Pons (tissue), 1 donor: ENCODE measurements around the gene HDLBP.

Experiments
- DNase-seq: peaks from one replicate; pipeline ENCODE4 v3.0.0-alpha.2; 2016; ENCODE audit warnings: low spot score

The HDLBP gene

DNA sequence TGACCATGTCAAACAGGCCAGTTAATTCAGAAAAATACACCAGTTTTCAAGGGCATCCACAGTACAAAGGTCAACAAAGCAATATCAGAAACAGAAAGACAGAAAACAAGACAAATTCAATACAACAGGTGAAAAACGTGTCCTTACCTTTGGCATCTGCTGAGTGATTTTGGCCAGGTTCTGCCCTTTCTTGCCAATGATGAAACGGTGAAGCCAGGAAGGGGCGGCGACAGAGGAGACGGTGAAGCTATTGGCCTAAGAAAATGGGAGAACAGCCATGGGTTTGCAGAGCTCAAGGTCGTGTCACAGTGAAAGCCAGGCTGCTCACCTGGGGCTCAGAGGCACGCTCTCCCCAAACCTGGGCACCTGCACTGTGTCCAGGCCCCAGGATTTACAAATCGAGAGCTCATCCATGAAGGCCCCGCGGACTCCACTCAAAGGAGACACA, 60.5 kb downstream of the HDLBP start:
- no peak for DNase-seq

DNA sequence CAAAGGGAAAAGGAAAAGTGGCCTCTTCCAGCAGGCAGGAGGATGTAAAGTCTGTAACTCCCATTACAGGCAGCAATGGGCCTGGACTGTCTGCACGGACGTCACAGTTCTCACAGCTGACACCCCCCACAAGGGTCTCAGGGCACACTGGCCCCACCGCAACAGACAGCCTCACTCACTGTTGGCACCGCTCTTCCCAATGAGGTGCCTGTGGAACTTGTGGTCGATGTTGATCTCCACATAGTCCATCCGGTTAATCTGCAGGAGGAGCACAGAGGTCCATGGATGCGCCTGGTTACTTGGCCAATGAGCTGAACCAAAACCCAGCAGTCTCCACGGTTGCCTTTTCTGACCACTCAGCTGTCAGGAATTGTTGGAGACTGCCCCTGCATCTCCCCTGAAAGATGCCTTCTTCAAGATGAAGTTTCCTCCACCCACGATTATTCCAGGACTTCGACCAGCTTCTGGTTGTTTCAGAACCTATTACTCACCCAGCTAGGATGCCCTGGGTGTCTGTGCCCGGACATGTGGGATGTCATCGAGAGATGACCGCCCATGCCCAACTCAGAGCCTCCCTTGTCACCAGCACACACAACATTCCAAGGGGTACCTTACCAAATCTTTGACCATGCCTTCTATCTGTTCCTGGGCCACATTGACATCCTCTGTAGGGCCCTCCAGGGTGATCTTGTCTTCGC, 62.5 kb downstream of the HDLBP start:
- DNase-seq = no peak

DNA sequence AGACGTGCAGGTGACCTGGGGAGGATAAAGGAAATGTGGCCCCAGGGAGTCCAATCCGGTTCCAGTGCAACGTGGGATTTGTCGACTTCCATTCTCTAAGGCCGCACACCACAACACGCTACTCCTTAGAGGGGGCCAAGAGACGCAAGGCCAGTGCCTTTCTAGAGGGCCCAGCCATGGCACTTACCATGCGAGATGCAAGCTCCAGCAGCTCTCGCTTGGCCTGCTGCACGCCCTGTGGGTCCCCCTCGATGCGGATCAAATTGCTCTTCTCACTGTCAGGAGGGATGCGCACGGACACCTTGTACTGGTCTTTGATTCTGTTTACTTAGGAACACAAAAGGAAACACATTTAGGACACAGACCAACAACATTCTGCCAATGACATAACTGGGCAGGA, 65.8 kb downstream of the HDLBP start:
- no peak for DNase-seq

DNA sequence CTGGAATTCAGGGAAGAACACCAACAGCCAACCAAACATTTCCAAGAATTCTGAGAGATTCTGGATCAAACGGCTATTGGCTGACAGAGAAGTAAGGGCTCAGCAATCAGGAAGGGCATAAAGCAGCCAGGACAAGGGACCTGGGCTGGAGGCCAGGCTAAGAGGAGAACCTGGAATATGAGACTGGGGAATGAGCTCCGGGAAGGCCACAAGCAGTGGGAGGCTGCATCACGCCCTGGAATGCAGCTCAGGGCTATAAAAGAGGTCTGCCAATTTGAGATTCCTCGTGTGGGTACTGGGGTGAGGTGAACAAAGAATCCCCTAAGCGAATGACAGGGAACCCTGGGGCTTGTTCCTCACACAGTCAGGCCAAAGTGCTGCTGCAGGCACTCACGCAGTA, 66.6 kb downstream of the HDLBP start:
- no peak for DNase-seq

DNA sequence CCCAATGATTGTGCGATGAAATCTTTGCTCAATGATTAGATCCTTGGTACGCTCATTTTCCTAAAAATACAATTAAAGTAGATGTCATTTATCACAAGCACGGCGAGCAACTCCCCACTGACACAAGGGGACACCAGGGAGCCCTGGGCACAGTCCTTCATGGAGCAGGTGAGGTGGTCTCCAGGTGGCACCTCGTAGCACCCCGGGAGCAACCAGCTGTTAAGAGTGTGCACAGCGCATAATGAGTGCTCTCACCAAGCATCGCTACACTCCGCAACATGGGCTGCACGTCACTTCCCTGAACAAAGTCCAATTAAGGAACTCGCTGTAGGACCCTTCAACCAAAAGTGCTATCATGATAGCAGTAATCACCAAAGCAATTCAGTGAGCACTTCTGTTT, 67.2 kb downstream of the HDLBP start:
- DNase-seq = no peak

DNA sequence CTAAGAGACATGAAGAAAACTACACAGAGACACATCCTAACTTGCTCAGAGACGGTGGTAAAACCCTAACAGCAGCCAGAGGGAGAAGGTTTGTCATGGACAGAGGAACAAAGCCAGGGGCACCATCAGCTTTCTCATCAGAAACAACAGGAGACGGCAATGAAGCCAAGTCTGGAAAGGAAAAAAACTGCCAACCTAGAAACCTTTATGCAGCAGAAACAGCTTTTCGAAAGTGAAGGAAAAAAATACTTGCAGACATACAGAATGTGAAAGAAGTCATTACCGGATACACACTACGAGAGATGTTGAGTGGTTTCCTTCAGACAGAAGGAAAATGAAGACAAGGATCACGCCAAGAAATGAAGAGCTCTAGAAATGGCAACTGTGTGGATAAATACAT, 71.1 kb downstream of the HDLBP start:
- no peak for DNase-seq

DNA sequence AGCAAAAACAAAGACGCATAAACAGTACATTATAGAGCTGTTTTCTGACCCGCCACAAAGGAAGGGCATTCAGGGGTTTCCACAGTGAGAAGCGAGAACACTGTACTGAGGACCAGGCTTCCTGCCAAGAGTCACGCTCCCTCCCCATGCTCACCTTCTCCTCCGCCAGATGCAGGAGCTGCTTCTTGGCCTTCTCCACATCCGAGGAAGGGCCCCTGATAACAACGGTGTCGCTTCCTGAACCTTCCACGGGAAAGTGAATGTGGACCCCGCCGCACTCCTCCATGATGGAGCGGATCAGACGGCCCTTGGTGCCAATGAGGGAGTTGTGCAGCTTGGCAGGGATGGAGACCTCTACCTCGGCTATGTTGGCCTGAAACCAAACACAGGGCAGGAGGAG, 73.2 kb downstream of the HDLBP start:
- no peak for DNase-seq

DNA sequence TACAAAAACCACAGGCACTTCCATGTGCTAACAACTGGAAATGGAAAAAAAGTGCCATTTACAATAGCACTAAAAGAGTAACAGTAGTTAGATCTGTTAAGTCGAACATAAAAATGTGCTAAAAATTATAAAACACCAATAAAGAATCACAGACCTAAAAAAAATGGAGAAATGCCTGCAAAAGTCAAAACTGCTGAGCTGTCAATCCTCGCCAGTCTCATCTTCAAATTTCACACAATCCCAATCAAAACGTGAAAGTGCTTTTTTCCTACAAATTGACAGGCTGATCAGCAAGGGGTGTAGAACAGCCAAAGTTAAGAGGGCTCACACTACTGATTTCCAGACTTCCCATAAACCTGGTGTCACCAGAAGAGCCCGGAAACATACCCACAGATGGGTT, 73.8 kb downstream of the HDLBP start:
- no peak for DNase-seq

DNA sequence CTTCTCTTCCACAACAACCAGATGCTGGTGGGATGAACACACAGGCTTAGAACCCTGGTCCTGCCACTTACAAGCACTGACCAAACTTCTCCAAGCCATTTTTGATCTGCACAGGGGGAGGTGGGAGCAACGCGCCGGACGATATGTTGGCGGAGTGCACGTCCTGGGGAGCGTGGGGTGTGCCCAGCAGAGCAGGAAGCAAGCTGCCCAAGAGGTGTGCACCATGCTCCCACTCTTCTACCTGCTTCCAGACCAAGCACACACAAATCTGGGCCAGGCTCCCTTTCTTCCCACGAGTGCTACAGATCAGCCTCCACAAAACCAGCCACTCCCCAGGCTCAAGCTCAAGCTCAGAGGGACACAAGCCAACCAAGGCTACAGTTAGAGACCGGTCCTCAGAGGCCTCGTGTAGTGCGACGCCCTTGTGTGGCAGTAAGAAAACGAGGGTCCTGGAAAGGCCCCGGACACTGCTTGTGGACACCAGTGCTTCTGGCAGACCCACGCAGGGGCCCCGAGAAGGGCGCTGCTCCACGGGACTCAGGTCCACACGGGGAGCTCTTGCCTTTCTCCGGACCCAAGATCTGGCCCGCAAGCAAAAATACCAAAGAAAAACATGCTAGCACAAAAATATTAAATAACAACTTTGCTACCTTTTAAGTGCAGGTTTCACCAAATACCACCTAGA, 75.0 kb downstream of the HDLBP start:
- DNase-seq = no peak

DNA sequence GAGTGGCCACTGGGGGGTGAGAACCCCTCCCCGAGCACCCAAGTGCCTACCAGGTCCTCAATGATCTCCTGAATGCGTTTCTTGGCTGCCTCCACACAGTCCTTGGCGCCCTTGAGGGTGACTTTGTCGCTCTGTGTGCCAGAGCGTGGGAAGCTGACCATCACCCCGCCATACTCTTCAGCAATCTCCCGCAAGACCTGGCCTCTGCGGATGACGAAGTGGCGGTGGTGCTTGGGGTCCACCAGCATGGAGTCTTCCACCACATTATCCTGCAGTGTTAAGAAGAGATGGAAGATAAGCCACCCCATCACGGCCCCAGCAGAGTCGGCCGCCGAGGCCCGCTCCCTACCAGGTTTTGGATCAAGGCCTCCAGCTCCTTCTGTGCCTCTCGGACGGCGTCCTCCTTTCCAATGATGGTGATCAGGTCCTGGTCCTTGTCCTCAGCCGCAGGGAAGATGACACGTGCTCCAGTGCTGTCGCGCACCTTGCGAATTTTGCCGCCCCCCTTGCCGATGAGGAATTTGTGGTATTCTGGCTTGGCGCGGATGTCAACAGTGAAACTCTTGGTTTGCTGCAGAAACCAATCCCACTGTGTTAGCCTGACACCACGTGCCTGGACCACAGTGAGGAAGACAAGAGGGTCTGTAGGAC, 75.8 kb downstream of the HDLBP start:
- DNase-seq = no peak

DNA sequence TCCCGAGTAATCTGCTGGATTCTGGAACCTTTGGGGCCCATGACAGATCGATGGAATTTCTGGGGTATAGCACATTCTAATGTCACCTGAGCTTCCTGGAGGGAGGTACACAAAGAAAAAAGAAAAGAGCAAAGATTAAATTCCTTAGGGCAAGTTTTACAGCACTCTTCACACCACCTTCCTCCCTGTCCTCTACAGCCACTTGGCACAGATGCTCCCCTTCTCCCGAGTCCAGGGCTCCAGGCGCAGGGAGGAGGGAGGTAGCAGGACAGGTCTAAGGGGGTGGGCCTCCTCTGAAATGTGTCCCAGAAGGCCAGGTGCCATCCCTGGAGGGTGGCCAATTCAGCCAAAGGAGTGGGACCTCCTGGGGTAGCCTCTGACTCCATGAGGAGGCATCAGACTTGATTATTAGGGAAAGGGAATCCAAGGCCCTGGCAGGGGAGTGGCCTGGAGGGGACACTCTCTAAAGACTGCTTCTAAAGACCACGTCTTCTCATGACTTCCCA, 76.7 kb downstream of the HDLBP start:
- DNase-seq = no peak

DNA sequence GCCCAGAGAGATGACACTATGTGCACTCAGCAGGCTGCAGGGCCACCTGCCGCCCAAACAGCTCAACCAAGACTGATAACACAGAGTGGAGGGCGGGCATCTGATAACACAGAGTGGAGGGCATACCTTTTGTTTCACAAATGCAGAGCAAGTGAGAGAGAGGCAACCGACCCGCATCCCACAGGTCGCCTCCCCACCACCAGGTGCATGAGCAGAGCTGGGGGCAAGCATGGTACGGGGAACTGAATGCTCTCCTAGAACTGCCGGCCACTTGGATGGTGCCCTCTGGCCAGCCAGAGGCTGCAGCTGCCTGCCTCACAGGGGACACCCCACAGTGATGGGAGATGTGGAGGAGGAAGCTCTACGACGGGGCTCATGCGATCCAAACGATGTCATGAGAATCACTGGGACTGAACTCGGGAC, 77.5 kb downstream of the HDLBP start:
- no peak for DNase-seq

DNA sequence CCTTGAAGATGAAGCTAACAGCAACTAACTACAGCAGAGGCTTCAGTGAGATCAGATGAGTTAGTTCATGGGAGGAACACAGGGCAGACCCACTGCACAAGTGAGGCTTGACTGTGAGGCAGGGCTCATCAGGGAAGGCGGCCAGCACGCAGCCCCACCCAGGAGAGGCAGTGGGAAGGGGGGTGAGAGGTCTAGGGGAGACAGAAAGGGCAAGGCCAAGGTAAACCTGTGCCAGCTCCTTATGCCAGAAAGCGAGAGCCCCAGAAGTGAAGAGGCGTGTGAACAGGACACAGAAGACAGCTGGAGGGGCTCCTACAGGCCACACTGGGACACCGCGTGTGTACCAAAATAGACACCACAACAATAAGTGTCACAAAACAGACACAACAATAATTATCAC, 78.4 kb downstream of the HDLBP start:
- no peak for DNase-seq

DNA sequence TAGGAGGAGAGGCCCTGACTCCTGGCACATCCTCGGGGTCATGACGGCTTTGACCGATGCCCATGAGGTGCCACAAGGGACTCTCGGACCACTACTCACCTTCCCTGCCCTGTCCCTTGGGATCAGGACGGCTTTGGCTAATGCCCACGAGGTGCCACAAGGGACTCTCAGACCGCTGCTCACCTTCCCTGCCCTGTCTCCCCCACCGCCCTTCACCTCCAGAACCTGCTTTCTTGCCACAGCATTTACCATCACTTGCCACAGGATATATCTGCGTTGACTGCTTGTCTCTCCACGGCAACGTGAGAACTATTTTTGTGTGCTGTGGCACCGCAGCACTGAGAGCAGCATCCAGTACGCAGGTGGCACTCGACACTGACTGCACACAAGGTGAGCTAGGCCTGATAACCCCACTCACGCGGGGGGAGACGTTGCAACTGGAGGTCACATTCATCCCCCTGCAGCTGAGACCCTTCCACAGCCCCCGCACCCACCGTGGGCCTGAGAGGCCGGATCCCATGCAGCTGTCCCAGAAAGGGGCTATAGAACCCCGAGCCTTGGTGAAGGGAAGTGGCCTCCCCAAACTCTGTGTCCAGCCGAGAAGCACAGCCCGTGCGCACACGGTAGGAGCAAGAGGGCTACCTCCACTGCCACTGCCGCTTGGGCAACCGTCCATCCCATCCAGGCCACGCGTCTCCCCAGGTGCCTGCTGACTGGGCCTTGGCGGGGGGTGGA, 79.4 kb downstream of the HDLBP start:
- DNase-seq = no peak

DNA sequence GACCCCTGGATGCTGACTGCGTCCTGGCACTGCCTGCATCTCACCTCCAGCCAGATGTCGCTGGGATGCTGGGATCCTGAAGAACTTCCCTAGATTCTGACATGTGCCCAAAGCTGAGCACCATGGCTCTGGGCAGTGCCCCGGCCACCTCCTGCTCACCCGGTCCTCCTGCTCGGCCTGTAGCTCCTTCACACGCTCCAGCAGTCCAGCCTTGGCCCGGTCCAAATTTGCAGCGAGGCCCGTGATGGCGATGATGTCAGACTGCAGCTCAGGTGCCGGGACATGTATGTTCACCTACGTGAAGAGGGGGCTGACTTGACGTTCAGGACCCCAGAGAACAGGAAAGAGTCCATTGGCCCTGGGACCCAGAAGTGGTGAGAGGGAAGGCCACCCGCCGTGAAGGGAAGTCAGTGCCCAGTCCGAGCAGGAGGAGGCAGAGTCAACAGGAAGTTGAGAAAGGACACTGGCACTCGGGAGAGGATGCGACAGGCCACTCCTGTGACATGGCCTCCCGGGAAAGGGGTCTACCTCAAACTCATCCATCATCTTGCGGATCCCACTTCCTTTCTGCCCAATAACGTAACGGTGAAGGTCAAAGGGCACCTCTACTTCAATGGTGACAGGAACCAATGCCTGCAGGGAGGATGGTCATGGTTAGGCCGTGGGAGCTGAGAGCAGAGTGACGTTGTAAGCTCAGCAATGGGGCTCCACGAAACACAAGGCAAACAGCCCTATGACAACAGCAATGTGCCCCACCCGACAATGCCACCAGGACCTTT, 80.3 kb downstream of the HDLBP start:
- DNase-seq = no peak

DNA sequence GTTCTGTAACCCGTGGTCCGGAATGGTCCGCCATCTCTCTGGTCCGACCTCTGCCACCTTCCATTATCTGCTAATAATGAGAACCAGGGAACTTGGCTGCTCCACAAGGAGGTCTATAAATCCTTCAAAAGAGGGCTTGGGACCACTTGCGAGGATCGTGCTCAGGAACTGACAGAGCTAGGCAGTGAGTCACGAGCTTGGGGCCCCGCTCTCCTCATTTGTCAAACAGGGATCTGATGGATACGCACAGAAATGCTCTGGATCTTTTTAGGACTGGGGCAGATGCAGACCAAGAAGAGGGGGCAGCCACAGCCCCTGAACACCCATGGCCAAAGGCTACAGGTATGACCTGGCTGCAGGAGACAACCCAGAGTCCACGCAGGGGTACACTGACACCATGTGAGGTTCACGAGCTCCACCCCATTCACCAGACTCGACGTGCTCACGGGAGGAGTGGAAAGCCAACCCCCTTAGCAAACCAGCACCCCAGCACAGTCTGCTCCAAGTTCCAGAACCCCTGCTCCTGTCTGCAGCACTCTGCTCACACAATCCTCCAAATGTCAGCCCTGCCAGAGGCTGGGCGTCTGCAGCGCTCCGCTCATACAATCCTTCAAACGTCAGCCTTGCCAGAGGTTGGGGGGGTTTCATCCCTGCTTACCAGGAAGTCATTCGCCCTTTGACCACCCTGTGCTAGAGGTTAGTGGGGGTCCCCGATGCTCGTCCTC, 81.2 kb downstream of the HDLBP start:
- no peak for DNase-seq

DNA sequence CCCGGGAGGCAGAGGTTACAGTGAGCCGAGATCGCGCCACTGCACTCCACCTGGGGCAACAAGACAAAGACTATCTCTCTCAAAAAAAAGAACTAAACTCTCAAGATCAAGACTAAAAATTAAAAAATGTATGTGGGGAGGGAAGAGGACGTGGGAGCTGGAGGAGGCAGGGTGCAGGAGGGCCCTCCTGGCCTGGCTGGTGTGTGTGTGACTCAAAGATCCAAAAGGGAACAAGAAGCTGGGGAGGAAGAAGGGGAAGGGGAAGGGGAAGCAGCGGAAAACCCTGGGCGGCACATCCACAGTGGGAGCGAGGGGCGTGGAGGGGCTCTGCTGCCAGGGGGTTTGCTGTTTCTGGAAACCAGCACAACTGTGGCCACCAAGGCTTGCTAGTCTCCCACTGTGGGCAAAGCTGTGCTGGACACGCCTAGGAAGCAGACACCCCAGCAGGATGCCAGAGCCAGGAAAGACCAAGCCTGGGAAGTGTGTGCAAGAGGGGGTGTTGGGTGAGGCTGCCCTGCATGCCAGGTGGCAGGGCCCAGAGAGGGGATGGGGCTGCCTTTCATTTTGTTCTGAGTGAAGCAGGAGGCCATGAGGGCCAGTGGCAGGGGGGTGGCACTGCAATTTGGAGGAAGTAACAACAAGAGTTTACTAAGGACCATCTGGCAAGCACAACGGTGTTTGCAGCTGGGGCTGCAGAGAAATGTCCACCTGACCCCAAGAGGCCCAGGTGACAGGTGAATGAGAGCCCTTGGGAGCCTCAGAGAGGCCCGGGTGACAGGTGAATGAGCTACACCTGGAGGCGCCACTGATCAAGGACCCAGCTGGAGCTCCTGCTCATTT, 82.5 kb downstream of the HDLBP start:
- DNase-seq = no peak

DNA sequence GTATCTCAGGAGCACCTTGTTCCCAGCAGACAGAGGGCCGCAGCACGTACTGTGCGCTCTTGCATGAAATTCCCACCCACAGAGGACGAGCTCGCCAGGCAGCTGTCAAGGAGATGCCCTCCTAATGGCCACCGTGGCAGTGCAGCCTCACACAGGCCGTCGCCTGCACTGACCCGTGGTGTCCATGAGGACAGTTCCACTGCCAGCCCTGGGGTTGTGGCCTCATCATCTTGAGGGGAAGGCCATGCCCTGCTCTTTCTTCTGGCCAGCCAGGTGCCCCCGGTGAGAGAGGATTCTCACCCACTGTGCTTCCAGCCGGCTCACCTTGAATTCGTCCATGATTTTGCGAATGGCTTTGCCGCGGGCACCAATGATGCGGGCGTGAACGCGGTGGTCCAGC, 85.0 kb downstream of the HDLBP start:
- no peak for DNase-seq

DNA sequence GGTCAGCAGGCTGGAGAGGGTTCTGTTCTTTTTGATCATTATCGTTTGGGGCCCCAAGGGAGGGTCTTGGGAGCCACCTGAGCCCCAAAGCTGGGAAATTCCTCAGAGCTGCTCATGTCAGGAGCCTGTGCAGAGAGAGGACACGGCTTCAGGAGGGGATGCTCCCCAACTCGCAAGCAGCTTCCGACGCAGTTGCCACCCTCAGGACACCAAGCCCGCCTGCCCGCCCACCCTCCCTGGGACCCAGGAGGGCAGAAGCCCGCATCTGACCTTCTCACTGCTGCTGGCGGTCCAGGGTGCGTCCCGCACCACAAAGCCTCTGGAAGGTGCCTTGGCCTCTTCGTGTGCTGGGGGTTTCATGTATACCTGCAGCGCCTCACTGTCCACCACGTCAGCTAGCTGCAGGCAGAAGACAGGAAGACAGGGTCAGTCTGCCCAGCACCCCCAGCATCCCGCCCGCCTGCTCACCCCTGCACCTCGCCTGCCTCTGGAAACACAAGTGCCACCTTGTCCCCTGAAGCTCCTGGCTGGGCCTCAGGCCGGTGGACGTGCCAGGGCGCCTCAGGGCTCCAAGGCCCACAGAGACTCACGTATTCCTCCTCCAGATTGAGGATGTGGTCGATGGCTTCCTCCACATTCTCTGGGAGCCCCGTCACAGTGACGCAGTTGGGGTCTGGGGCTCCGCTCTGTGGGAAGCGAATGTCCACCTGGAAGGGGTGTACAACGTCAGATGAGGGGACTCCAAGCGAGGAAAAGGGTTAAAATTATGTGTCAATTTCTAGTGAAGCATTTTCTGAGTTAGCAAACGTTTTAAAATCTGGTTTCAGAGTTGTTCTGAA, 85.7 kb downstream of the HDLBP start:
- no peak for DNase-seq
